Measurements from ENCODE around the gene TLR2. TPM values are rescaled to one million over a fixed set of nuclear protein-coding genes. Genes with fewer than 3 reads are reported as not detected.

Gene TLR2
- total RNA-seq, 1 experiment from 2014 or later = 0.05 TPM

Other genes with a start within 250 kb of the TLR2 start
- gene TMEM131L, start 217.9 kb upstream of the TLR2 start, total RNA-seq (2014; rRNA removed; shearing (Covaris generic)) = 7.8 and 10.9 TPM in 2 replicates
- gene RNF175, start 75.7 kb downstream of the TLR2 start, total RNA-seq (2014; rRNA removed; shearing (Covaris generic)) = 0.83 and 0.90 TPM in 2 replicates
- not detected in 2 replicates for gene SFRP2, start 104.8 kb downstream of the TLR2 start, total RNA-seq (2014; rRNA removed; shearing (Covaris generic))

All from SK-MEL-5 (cell line).